Activated T-cell treated with anti-CD3 and anti-CD28 coated beads for 48 hours (primary cell): ENCODE measurements around the gene DRC1.
"Not testable (repeated sequence)": the region's sequence is repeated elsewhere in the genome, so short reads cannot be mapped to it uniquely, and the experiment has no call there.

Source experiments
- DNase-seq: peaks from one replicate; pipeline ENCODE4 v3.0.0-alpha.2; 2020; ENCODE audit warnings: low read depth

Gene DRC1

DNA sequence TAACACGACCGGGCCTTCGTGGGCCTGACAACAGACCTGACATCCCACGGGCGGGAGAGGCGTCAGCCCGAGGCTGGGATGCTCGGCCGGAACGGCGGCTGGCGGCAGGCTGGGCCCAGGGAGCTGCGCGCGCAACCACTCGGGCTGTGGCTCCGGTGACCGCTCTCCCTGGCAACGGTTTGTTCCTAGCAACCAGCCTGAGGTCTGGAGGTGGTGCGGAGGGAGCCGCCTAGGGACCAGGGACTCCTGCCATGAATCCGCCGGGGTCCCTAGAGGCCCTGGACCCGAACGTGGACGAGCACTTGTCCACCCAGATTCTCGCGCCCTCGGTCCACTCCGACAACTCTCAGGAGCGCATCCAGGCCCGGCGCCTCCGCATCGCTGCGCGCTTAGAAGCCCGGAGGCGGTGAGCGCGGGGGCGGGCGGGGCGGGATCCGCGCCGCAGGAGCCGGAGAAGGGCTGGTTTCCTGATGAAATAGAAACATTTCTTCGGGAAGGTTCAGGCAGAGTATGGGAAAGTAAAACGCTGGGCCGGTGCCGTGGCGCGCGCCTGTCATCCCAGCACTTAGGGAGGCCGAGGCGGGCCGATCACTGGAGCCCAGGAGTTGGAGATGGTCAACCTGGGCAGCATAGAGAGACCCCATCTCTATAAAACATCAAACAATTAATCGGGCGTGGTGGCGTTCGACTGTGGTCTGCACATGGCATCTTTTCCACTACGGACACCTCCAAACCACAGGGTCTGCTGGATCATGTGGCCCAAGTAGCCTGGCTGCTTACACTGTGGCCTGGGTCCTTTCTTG is at the start of gene DRC1:
Gene DRC1, plus strand, starts transcription at position 182 of the 803 bp plus-strand sequence. Its CDS starts 70 bp downstream, at position 252.
- DNase-seq = peak; percentile 19

DNA sequence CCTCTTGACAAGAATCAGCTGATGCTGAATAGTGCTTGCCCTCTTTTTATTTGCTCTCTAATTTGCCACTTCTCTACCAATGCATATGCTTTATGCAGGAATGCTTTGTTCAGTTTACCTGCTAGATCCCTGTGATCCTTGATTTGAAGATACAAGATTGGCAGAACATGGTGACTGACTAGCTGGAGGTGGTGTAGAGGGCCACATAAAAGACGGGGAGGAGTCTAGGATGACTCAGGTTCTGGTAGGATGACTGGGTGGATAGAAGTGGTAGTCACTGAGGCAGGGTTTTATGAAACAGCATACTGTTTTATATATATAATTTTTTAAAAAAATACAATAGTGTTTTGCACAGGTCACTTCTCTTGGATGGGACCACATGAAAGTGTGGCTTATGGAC is 48.8 kb upstream of the DRC1 start:
- DNase-seq = no peak

DNA sequence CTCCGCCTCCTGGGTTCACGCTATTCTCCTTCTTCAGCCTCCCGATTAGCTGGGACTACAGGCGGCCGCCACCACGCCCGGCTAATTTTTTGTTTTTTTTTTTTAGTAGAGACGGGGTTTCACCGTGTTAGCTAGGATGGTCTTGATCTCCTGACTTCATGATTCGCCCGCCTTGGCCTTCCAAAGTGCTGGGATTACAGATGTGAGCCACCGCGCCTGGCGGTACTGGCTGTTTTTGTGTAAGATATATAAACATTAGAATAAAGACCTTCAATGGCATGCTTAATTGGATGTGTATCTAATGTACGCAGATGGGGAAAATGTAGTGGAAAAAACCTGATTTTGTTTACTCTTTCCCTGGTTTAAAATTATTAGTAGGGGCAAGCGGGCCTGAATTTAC is 47.3 kb upstream of the DRC1 start:
- DNase-seq = not testable (repeated sequence)

DNA sequence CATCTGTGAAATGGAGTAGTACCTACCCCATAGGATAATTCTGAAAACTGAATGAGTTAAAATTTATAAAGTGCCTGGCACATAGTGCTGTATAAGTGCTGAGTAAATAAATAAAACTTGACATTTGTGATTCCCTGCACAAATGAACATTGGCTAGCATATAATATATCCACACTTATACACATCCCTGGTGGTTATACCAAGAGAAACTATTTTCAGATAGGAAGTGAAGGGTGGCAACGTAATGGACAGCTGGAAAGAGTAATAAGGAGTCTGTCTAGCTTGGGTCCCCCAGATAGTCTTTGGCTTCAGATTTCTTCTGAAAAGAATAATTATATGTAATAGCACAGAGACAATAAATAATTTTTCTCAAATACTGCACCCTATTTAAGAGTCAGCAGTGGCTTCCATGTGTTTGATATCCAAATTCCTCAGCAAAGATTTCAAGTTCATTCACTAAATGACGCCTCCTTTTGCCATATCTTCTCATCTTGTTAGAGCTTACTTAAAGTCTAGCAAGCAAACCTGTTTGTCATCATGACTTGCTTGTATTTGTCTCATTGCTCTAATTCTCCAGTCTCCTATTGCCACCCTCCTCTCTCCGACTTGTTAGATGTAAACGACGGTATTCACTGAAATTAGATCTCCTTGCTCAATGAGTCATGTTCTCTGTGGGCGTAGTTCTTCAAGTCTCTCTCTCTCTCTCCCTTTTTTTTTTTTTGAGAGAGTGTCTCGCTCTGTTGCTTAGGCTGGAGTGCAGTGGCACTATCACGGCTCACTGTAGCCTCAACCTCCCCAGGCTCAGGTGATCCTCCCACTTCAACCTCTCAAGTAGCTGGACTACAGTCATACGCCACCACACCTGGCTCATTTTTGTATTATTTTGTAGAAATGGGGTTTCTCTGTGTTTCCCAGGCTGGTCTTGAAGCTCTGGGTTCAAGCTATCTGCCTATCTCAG is 46.4 kb upstream of the DRC1 start:
- no peak for DNase-seq

DNA sequence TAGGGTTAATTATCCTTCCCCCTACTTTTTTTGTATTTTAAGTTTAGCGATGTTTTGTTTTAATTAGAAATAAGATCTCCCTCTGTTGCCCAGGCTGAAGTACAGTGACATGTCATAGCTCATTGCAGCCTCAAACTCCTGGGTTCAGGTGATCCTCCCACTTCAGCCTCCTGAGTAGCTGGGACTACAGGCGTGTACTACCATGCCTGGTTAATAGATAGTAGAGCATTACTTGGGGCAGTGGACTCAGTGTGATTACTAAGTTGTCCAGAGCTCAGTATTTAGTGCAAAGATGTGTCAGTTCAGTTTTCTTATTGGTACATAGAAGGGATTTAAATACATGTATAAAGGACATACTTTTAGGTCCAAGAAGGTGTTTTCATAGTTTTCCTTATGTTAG is 45.6 kb upstream of the DRC1 start:
- no peak for DNase-seq

DNA sequence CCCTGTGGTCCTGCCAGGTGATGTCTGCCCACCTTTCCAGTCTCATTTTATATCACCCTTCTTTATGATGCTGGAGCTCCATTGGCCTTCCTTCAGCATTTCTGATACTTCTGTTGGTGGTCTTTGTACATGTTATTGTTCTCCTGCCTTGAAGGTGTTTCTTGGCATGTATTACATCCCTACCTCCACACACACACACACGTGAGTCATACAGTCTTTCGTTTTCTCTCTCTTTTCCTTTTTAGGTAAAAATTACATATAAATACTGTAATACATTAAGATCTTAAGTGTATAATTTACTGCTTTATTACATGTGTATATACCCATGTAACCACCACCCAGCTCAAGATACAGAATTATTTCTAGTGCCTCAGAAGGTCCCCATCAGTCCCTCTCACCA is 44.9 kb upstream of the DRC1 start:
- DNase-seq = no peak

DNA sequence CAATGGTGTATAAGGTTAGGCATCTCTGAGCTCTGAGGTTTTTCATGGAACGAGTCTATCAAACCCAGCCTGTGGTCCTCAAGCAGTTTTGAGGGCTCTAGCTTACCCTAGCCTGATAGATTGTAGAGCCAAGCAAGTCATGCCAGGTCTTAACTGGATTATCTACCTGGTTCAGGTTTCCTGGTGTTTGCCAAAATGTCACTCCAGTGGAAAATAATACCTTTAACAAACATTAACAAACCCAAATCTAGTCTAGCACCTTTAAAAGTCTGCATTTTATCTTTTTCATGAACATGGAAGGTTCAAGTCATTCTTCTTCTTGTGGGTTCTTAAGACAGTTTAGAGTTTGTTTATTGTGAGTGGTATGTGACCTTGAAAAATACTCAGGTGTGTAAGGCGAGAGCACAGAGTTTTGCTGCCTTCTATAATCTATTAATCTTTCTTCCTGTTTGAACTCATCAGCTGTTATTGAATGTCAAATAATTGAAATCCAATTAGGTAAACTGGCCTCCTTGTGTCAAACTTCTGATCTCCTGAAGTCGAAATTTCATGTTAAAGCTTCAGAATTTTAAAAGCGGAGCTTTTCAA is 41.7 kb upstream of the DRC1 start:
- no peak for DNase-seq

DNA sequence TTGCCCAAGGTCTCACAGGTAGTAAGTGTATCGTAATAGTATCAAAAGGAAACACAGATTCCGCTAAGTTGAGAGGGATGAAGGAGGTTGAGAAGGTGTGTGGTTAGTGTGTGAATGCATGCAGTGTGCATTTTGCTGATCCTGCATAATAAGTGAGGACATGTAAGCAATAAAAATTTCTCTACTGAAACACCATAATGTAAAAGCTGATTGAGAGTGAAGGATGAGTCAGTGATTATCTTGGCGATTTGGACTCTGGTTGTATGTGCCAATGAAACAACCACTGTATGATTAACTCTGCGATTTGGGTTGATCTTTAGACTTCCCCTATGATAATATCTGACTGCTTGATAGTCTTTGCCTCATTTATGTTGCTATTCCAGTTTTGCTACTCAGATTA is 38.4 kb upstream of the DRC1 start:
- no peak for DNase-seq

DNA sequence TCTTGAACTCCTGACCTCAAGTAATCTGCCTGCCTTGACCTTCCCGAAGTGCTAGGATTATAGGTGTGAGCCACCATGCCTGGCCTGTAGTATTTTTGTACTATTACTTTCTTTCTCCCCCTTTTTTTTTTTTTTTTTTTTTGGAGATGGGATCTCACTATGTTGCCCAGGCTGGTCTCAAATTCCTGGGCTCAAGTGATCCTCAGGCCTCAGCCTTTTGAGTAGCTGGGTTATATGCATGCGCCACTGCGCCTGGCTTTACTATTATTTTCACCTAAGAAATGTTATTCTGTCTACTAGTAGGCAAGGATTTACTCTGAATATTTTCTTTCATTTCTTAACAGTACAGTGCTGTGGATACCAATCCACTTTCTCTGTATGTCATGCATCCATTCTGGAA is 37.8 kb upstream of the DRC1 start:
- no peak for DNase-seq

DNA sequence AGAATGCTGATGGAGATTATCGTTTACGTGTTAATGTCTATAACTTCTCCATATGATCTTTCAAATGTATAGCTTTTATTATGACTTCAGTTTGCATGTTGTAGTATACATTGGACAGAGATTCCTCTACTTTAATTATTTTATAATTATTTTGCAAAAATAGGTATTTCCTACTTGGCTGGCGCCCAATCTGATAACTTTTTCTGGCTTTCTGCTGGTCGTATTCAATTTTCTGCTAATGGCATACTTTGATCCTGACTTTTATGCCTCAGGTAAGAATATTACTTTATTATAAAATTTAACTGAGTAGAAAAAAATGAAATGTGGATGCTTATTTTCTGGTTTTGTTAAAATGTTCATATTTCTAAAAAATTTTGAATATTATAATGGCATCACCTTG is 37.1 kb upstream of the DRC1 start:
- no peak for DNase-seq

DNA sequence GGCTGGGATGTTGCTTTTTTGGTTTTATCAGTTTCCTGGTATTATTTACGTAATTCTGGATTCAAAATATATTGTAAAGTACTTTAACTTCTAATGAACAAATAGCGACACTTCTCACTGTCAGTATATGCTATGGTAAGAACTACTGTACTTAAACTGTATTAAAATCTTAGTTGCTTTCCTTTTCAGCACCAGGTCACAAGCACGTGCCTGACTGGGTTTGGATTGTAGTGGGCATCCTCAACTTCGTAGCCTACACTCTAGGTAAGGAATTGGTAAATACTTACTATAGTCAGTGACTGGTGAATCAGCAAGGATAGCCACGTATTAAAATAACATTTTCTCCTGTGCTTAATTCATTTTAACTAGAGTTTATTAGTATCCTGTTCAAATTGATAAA is 34.8 kb upstream of the DRC1 start:
- DNase-seq = no peak

DNA sequence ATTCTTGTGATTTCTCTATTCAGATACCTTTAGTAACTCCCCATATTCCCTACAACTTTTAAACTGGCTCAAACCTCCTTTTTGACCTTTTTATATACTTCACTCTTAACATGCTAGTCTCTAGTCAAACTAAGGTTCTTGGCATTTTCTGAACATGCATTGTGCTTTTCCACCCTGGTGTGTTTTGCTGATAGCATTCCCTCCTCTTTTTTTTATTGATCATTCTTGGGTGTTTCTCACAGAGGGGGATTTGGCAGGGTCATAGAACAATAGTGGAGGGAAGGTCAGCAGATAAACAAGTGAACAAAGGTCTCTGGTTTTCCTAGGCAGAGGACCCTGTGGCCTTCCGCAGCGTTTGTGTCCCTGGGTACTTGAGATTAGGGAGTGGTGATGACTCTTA is 32.1 kb upstream of the DRC1 start:
- DNase-seq = not testable (repeated sequence)

DNA sequence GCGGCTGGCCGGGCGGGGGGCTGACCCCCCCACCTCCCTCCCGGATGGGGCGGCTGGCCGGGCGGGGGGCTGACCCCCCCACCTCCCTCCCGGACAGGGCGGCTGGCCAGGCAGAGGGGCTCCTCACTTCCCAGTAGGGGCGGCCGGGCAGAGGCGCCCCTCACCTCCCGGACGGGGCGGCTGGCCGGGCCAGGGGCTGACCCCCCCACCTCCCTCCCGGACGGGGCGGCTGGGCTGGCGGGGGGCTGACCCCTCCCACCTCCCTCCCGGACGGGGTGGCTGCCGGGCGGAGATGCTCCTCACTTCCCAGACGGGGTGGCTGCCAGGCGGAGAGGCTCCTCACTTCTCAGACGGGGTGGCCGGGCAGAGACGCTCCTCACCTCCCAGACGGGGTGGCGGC is 30.8 kb upstream of the DRC1 start:
- not testable (repeated sequence) for DNase-seq

DNA sequence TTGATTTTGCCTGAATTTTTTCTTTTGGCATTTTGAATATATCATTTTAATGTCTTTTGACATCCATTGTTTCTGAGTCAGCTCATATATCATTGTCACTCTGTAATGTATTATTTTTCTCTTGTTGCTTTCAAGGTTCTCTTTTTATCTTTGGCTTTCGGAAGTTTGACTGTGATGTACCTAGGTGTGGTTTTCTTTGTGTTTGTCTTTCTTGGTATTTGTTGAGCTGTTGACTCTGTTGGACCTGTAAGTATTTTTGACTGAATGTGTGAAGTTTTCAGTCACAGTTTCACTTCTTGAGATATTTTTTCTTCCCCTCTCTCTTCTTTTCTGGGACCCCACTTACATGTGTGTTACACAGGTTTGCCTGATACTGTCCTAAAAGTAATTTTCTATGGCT is 24.9 kb upstream of the DRC1 start:
- no peak for DNase-seq

DNA sequence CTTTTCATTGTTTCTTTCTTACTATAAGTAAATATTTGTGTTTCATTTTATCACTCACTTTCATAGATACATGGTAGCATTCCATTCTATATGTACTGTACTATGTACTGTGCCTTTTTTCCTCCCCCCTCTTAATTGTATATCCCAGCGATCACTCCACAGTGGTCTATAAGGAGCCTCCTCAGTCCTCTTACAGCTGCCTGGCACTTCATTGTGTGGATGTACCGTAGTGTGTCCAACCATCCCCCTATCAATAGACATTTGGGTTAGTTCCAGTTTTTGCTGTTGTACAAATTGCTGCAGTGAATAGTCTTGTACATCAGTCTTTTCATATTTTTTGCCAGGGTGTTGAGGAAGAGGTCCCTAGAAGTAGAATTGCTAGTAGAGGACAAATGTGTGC is 21.4 kb upstream of the DRC1 start:
- DNase-seq = no peak

DNA sequence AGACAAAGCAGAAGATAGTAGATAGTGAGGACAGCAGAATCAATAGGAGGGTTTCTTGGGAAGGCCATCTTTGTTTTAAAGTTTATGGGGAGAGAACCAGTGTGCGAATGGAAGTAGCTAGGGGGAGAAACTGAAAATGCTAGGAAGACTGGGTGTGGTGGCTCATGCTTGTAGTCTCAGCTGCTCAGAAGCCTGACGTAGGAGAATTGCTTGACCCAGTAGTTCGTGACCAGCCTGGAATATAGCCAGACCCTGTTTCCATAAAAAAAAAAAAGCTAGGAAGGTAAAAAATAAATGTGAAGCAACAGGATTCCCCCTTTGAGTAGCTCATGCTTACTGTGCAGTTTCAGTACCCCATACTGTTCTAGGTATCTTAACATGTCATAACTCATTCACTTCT is 19.2 kb upstream of the DRC1 start:
- DNase-seq = no peak

DNA sequence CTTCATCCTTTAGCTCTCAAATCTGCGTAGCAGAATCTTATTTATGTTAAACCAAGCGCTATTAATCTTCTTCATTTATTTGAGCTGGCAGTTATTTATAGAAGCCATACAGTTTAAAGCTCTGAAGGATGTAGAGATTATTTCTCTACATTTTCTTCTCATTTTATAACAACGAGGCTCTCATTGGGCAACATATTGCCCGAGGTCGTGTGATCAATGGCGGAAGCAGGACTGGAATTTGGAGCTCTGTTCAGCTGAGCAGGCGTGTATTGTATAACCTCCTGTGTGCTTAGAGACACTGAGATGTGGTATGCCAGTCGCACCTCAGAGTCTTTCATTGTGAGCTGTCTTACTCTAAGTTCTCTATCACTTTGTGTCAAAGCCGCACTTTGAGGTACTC is 17.5 kb upstream of the DRC1 start:
- no peak for DNase-seq

DNA sequence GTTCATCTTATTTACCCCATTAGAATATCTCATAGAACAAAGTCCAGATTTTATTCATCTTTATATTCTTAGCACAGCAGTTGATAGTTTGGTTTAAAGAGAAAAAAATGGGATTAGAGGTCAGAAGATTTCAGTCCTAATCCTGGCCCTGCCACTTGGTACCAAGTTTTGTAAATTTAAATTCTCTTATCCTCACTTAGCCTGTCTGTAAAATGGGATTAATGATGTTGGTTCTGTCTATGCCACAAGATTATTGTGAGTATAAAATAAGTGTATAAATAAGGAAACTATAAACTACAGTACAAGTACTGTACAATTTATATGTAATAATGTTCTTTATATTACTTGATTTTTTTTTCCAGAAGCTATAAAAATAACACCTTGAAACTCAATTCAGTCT is 17.1 kb upstream of the DRC1 start:
- DNase-seq = no peak

DNA sequence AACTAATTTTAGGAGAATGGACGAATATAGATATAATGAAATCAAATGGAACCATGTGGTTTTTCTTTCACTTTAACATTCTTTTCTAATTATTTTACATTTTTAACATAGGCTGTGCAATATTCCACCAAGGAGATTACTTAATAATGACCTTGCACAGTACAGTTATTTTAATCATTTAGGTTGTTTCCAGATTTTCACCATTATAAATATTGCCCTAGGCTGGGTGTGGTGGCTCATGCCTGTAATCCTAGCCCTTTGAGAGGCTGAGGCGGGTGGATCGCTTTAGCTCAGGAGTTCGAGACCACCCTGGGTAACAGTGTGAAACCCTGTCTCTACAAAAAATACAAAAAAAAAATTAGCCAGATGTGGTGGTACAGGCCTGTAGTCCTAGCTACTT is 14.5 kb upstream of the DRC1 start:
- DNase-seq = no peak

DNA sequence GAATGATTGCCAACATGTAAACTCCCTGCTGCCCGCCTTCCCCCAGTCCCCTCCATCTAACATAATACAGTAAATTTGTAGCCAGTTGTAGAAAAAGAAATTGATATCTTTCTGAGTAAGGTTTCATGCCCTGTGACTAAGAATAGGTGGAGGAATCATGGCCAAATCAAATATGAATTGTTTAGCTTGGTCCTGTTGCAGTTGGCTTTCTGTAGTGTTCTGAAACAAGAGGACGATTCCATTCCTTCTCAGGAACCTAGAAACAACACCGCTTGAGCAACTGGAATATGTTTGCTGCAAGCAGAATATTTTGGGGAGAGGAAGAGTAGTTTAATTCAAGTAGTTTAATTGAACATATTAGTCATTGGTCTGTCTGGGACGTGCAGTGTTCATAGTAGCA is 7.0 kb upstream of the DRC1 start:
- DNase-seq = no peak

DNA sequence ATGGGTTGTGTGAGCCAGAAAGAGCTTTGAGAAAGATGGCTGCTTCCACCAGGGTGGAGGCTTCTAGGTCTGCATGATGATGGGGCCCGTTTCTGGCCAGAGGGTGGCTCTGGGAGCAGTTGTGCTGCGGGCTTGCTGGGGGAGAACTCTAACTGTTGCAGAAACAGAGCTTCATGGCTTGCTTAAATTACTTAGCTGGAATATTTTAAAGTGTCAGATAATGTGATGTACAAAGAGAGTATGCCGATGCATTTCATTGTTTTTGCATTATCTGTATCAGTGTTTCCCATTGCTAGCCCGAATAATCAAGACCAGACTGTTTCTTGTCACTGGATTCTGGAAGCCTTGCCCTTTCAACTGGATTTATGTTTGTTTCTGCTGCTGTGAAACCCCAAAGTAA is 6.3 kb upstream of the DRC1 start:
- no peak for DNase-seq

DNA sequence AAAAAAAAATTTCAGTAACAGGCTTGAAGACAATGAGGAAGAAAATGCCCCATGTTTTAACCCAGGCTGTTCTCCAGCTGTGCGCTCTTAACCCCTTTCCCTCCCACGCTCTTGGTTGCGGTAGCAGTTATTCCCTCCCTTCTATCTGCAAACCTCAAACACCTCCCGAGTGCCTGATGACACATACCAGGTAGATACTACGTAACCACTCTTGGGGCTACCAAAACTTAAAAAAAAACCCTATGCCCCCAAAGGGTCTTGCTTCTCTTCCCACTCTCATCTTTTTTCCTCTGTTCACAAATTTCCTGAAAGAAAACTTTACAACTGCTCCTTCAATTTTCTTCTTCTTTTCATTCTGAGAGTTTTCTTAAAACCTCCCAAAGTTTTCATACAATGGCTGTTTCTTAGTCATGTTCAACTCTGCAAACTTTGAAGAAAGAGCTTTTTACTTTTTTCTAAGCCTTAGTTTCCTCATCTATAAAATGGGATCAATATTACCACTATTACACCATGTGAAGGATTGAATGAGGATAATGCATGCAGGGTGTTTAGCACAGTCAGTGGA is 4.9 kb upstream of the DRC1 start:
- DNase-seq = peak; percentile 31
